Forelimb muscle (tissue), 1 donor: ENCODE data around the gene ECHS1. TPM values are rescaled to one million over a fixed set of nuclear protein-coding genes. Genes with fewer than 3 reads are reported as not detected.
"Not testable (repeated sequence)": the region's sequence is repeated elsewhere in the genome, so short reads cannot be mapped to it uniquely, and the experiment has no call there.

Source experiments
- DNase-seq: peaks from one replicate; pipeline ENCODE4 v3.0.0-alpha.2; 2013; ENCODE audit warnings: low read depth
- polyA plus RNA-seq: library from polyadenylated mRNA; unstranded; fragments of 120-200 nt; gene quantifications from one replicate; pipeline ENCODE4 v1.2.1, GENCODE V29; 2013; ENCODE audit not compliant: insufficient read length

The ECHS1 gene
- polyA plus RNA-seq, 1 donor, result 123 TPM

DNA sequence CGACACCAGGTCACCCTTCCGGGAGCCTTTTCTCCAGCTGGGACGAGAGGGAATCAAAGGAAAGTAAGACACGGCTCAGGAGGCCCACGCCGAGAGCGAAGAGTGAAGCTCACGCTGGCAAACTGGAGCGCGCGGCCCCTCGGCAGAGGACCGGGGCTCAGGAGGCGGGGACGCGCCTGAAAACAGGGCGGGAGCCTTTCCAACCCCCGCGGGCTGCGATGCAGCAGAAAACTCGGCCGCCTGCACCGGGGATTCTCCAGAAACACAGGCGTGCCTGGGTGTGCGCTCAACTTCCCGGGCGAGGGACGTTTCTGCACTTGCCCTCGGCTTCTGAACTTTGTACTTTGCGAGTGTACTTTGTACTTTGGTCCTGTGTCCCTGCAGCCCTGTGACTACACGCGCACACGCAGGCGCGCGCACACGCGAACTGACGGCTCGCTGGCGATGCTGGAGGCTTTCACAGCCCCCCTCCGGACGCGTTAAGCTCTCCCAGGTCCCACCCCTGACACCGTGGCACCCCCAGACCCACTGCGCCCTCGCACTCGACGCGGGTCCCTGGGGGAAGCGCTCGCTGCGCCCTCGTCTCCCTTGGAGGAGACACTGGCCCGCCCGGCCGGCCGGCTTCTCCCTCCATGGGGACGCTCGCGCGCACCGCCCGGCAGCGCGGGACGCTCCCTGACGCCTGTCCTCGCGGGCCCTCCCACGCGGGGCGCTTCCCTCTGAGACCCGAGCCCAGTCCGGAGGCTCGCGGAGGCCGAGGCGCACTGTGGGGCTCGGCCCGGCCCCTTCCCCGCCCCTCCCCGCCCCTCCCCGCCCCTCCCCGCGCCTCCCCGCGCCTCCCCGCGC lies 5.3 kb upstream of the ECHS1 start:
- DNase-seq, result no peak

DNA sequence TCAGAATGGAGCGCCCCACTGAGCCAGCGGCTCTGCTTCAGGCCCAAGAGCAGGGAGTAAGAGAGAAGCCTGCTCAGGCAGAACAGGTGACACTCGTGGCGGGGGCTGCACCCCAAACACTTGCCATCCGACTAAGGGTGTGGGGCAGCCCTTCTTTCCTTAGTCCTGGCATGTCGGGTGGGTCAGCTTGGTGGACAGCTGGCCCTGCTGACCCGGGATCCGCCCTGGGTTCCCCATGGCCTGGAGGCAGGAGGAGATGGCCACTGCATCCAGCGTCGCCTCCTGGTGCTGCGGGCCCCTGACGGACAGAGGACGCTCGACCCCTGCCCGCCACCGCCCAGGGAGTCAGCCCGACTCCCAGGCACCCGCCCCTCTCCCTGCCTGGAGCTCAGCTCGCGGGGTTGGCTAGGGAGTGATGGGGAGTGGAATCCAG lies 4.7 kb upstream of the ECHS1 start:
- DNase-seq, result no peak

DNA sequence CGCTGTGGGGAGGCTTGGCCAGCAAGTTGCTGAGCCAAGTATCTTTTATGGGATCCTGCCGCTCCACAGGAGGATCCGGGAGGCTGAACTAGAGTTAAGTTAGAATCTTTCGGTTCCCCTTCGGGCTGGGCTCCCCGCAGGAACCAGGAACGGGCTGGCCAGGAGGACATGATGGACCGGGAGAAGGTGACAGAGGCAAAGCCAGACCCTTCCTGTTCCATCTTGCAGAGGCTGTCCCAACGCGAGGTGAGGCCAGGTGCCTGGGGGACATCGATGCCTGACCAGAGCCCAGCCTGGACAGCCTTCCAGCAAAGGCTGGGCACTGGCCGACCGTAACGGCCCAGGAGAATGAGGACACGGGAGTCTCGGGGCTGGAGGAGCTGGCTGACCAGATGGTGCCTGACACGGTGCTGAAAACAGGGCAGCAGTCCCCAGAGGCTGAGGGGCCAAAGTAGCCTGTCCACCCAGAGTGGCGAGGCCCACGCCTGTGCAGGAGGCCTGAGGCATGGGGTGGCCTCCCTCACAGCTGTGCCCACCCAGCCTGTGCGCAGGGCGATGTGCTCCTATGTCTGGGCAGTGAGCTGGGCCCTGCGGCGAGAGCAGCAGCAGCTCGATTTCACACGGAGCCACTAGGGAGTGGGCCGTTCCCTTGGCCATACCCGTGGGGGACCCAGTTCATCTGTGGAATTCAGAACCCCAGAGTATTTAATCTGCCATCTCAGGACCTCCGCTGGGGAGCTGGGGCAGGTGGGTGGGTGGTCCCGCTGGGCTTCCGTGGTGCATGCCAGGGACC lies 4.1 kb upstream of the ECHS1 start:
- no peak for DNase-seq

DNA sequence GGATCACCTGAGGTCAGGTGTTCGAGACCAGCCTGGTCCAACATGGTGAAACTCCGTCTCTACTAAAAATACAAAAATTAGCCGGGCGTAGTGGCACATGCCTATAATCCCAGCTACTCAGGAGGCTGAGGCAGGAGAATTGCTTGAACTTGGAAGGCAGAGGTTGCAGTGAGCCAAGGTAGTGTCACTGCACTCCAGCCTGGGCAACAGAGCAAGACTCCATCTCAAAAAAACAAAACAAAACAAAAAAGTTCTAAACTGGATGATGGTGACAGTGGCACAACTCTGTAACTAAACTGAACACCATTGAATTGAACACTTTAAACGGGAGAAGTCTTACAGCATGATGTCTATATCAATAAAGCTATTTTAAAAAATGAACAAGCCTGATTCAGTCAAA lies 3.0 kb upstream of the ECHS1 start:
- DNase-seq, result not testable (repeated sequence)

DNA sequence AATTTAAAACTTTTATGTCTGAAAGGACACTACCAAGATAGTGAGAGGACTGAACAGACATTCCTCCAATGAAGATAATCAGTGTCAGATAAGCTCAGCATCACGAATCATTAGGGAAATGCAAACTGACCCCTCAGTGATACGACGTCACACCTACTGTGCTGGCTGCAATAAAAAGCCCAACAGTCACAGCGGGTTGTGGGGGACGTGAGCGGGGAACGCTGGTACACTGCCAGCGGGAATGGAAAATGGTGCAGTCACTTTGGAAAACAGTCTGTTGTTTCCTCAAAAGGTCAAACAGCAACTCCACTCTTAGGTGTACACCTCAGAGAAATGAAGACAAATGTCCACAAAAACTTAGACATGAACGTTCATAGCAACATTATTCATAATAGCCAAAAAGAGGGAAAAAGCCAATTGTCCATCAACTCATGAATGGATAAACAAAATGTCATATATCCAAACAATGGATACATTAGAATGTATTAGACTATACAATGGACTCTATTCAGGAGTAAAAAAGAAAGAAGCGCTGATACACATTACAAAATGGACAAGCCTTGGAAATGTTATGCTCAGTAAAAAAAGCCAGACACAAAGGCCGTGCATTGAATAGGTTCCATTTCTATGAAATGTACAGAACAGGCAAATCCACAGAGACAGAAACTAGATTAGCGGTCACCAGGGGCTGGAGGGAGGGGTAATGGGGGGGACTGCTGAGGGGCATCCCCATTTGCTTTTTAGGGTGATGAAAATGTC lies 2.4 kb upstream of the ECHS1 start:
- DNase-seq, result no peak

DNA sequence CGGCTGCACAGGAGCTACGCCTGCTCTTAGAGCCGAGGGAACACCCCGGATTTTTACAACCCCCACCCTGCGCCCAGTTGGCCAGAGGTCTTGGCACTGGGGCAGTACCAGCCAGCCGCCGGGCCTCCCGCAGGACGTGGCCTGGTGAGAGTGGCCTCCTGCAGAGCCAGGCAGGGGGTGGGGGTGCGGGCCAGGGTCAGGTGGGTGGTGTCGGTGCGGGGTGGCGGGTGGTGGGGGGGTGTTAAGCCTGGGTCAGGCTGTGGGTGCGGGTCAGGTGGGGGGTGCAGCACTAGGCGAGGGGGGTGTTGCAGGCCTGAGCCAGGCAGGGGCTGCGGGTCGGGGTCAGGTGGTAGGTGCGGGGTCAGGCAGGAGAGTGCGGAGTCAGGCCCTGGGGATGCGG lies 647 bp downstream of the ECHS1 start:
- no peak for DNase-seq

DNA sequence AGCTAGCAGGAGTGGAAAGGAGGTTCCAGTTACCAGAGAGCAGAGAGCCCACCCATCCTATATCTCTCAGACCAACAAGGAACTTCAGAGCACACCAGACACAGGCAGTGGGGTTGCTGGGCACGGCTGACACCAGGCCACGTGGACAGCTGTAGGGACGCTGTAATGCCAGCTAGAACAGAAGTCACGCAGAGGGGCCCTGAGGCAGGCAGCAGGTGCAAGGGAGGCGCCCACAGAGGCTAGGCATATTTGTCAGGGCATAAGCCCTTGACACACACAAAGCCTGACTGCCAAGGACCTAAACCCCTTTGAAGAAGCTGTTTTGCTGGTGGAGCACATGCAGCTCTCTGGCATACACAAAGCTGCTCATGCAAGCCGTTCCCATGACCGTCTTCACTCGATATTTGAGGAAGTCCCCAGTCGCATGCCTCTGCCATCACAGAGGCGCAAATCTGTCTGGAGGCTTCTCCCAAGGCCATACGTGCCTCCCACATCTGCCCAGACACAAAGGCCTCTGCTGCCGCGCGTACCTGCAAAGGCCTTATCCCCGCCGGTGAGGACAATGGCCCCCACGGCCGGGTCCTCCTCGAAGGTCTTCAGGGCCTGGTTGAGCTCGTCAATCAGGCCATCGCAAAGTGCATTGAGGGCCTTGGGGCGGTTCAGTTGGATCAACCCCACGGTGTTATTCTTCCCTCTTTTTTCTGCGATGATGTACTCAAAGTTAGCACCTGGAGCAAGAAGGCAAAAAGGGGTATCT lies 2.9 kb downstream of the ECHS1 start:
- DNase-seq, result no peak

DNA sequence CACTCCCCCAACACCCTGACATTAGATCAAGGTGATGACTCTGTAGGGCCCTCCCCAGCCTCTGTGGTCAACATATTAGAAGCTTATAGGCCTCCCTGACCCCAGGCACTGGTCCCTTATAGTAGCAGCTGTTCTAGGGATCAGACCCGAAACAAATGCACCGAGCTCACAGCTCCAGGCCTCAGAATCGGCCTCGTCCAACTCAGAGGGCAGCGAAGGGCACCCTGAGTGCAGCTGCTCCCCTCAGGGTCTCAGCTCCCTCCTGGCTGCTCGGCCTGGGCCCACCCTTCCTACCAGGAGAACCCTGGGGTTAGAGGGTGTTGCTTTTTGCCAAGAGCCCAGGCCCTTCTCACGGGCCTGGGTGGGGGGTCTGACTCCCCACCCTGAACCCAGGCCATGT lies 5.0 kb downstream of the ECHS1 start:
- no peak for DNase-seq

DNA sequence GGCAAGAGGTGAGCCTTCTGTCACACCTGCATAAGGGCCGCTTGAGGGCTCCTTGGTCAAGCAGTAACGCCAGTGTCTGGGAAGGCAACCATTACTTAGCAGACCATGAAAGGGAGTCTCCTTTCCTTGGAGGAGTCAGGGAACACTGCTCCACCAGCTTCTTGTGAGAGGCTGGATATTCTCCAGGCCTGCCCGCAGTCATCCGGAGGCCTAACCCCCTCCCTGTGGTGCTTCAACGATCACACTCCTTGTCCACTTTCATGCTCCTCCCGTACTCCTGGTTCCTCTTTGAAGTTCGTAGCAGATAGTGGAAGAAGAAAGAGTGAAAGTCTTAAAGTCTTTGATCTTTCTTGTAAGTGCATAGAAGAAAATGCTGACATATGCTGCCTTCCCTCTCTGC lies 5.7 kb downstream of the ECHS1 start:
- not testable (repeated sequence) for DNase-seq

DNA sequence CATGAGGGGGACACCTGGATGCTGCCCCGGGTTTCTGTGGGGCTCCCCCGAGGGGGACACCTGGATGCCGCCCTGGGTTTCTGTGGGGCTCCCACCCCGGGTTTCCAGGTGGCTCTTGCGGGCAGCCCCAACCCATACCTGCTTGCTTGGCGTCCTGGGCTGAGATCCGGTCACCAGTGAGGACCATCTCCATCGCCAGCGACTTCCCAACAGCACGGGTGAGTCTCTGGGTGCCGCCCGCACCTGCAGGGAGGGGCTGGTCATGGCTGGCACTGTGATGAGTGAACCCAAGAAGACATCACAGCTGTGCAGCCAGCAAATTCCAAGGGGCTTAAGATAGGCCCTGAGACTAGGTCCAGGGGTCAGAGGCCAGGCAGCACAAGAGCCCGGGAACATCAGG lies 6.4 kb downstream of the ECHS1 start:
- no peak for DNase-seq

DNA sequence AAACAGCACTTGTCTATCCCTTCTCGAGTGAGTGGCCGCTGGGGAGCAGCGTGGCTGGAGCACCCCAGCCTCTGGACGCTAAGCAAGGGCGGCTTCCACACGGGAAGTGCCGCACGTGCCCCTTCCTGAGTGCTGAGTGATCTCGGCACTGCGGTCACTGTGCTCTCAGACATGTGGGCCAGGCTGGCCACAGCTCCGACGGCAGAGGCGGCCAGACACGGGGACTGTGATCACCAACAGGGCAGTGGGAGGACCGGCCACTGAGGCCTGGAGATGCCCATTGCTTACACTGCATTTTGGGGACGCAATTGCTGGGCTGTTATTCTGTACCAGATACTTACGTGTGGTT lies 7.0 kb downstream of the ECHS1 start:
- DNase-seq, result no peak

DNA sequence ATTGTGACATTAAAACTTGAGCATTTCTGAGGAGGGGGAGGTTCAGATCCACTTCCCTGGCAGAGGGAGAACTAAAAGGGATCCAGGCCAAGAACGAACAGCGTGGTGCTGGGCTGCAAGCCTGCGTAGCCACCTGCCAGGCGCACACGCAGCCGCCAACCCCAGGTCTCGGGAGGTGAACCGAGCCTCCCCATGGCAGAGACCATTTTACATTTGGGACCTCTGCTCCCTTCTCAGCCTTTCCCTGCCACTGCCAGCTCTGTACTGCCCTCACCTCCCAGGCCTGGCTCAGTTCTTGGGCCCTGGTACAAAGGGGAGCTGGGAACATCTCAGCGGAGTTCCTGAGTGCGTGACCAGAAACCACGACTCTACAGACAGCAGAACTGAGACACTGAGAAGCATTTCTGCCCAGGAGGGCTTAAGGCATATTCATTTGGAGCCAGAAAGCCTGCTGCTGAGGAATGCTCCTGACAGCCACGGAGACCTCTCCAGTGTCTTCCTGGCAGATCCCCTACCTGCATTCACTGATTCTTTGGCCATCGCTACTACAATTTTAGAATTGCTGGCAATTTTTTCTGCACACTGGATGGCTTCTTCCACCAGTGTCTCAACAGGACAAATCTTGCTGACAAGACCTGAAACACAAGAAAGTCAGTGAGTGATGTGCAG lies 7.6 kb downstream of the ECHS1 start:
- no peak for DNase-seq

DNA sequence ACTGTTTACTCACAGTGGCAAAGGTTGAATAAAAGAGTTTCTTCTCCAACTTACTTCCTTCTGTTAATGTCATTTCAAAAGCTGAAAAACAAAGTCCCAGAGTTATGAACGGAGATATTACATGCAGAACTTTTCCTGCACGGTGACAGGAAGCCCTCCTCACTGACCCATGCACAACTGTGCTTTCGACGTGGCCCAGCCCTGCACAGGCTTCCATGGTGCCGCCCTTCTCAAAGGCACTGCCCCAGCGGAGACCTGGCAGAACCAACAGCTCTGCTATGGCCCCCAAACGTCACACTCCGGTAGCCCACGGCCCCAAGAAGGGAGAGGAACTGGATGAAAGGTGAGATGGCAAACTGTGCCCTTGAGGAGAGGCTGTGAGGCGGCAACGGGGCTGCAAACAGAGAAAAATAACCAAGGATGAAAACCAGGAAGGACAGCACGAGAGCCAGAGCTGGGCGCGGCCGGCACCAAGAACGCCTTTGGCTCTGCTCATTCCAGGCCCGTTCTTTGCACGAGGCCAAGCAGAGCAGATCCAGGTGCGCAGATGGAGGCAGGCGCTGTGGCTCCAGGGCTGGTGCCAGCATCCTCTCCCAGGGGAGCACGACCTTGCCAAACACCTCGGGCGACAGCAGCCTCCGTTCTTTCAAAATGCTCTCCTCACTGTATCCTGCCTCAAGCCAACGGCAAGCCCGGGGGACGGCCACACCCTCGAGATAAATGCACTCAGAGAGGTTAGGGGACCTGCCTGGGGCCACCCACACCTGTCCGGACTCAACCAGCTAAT lies 8.3 kb downstream of the ECHS1 start:
- no peak for DNase-seq

DNA sequence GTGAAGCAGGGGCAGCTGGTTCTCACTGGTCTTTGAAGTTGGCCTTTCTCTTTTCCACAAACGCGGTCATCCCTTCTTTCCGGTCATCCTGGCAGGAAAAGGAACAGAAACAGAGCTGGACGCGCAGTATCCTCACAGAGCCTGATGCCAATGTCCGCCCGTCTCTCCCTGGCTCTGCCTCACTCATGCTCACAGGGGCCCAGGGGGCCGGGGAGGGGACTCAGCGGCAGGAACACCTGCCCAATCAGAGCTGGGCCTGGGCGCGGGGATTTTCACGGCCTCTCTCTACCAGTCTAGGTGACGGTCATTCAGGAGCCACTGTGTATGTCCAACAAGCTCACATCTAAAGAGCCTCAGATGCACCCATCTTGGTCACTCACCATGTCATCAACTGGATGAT lies 10.3 kb downstream of the ECHS1 start:
- no peak for DNase-seq

DNA sequence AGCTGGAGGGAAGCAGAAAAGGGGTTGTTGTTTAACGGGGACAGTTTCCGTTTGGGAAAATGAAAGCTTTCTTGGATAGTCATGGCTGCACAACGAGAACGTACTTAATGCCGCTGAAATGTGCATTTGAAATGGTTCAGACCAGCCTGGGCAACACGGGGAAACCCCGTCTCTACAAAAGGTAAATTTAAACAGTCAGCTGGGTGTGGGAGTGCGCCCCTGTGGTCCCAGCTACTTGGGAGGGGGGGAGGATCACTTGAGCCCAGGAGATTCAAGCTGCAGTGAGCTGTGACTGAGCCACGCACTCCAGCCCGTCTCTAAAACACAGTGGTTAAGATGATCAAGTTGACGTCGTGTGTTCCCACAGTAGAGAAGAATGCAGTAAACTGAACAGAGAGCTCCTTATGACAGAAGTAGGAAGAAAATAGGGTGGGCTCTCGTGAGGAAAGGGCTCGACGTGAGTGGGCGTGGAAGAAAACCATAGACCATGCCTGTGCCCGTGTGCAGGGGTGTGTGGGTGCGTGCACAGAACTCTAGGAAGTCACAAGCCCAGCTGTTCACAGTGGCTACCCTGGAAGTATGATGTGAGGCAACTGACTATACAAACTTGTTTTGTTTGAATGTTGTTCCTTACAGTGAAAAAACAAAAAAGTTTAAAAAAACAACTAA lies 11.2 kb downstream of the ECHS1 start:
- DNase-seq, result no peak

DNA sequence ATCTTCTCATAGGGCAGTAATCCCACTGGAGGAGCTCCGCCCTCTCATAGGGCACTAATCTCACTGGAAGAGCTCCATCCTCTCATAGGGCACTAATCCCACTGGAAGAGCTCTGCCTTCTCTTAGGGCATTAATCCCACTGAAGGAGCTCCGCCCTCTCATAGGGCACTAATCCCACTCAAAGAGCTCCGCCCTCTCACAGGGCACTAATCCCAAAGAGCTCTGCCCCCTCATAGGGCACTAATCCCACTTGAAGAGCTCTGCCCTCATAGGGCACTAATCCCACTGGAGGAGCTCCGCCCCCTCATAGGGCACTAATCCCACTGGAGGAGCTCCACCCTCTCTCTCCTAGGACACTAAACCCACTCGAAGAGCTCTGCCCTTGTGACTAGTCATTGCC lies 11.9 kb downstream of the ECHS1 start:
- DNase-seq, result no peak

DNA sequence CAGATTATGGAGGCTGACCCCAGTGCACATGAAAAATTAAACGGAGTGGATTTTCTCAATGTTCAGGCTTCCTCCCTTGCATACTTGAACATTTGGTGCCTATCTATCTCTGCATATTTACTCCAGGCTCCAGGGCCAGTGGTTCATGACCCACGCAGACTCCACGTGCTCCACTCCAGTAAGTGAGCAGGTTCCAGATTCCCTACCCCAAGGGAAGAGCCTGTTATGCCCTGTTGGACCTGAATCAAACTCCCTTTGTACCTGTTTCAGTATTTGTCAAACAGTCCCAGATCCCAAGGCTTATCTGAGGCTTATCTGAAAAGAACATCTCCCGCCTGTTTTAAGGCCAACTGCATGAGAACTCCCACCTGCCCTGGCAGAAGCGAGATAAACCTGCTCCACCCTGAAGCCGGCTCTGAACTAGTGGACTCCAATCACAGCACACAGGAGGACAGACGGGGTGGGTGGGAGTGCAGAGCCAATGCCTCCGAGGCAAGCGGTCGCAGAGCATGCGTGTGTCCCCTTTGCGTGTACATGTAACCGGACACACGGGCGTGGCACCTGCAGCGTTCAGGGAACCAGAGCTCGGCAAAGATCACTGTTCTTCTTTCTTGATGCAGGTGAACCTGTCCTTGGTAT lies 13.1 kb downstream of the ECHS1 start:
- no peak for DNase-seq

DNA sequence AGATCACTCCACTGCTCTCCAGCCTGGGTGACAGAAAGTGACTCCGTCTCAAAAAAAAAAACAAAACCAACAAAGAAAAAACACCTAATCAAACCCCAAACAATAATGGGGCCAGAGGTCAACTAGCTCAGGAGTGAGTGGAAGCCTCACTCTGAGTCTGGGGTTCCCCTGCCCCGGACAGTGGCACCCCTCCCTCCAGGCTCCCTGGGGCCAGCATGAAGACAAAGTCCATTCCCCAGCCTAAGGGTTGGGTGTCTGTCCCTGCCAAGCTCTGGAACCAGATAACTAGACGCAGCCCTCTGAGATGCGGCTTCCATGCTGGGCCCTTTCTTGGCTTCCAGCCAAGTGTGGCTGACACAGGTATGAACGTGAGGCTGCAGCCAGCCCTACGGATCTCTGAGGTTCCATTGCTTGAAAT lies 13.6 kb downstream of the ECHS1 start:
- DNase-seq, result no peak

DNA sequence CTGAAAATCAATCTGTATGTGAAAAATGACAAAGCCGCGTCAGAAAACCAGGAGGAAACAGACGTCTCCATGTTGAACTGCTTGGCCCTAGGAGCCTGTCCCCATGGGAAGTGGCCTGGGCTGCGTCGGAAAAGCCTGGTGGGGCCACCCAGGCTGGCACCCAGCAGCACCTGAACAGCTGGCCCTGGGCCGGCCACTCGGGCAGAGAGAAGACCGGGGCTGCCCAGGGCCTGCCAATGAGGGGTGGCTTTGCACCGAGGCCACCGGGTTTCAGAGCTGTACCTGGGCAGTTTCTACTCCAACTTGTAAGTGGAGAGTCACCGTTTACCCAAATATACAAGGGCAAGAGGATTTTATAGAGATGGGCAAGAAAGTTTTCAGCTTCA lies 14.2 kb downstream of the ECHS1 start:
- DNase-seq, result no peak
